ENCODE data around the gene CACNA2D2.

Gene CACNA2D2

GRCh38 chr3:50396502-50396901 lies 106.9 kb downstream of the CACNA2D2 start:
- no peak for DNase-seq (ENCODE audit: low read depth)
- H3K4me3 ChIP-seq (ENCODE audit: low read length) = no peak overlapping the region
- no peak for TF ChIP-seq CTCF (conservative IDR thresholded peaks at IDR 0.05; ENCODE audit: low read depth, low read length)

GRCh38 chr3:50395070-50395860 lies 108.2 kb downstream of the CACNA2D2 start:
- H3K4me3 ChIP-seq (ENCODE audit: low read length) = no peak overlapping the region
- DNase-seq (ENCODE audit: low read depth) = no peak
- no peak for TF ChIP-seq CTCF (conservative IDR thresholded peaks at IDR 0.05; ENCODE audit: low read depth, low read length)

GRCh38 chr3:50393061-50393460 lies 110.4 kb downstream of the CACNA2D2 start:
- no peak for DNase-seq (ENCODE audit: low read depth)
- no peak overlapping the region for H3K4me3 ChIP-seq (ENCODE audit: low read length)
- no peak for TF ChIP-seq CTCF (conservative IDR thresholded peaks at IDR 0.05; ENCODE audit: low read depth, low read length)

GRCh38 chr3:50392101-50392715 lies 111.2 kb downstream of the CACNA2D2 start:
- no peak for TF ChIP-seq CTCF (conservative IDR thresholded peaks at IDR 0.05; ENCODE audit: low read depth, low read length)
- no peak overlapping the region for H3K4me3 ChIP-seq (ENCODE audit: low read length)

GRCh38 chr3:50390508-50391224 lies 112.8 kb downstream of the CACNA2D2 start:
- no peak for TF ChIP-seq CTCF (conservative IDR thresholded peaks at IDR 0.05; ENCODE audit: low read depth, low read length)
- DNase-seq (ENCODE audit: low read depth) = no peak
- H3K4me3 ChIP-seq (ENCODE audit: low read length) = no peak overlapping the region

More at GRCh38 chr3:50392101-50392715, 111.2 kb downstream of the CACNA2D2 start:
- DNase-seq (ENCODE audit: low read depth) = no peak

GRCh38 chr3:50389414-50389767 lies 114.0 kb downstream of the CACNA2D2 start:
- no peak for DNase-seq (ENCODE audit: low read depth)
- TF ChIP-seq CTCF (conservative IDR thresholded peaks at IDR 0.05; ENCODE audit: low read depth, low read length) = no peak
- no peak overlapping the region for H3K4me3 ChIP-seq (ENCODE audit: low read length)

Data from retinal pigment epithelial cell (primary cell).